ENCODE data around the gene BMERB1.
"Not testable (repeated sequence)": the region's sequence is repeated elsewhere in the genome, so short reads cannot be mapped to it uniquely, and the experiment has no call there.

DNA sequence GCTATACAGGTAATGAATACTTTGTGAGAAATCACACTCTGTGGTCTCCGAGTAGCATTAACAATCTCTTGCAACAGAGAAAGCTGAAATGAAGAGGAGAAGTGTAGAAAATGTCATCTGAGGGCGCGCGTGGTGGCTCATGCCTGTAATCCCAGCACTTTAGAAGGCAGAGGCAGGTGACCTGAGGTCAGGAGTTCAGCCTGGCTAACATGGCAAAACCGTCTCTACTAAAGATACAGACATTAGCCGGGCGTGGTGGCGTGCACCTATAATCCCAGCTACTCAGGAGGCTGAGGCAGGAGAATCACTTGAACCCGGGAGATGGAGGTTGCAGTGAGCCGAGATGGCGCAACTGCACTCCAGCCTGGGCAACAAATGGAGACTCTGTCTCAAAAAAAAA is 20.5 kb downstream of the BMERB1 start:
- TF ChIP-seq, protein P1, sequence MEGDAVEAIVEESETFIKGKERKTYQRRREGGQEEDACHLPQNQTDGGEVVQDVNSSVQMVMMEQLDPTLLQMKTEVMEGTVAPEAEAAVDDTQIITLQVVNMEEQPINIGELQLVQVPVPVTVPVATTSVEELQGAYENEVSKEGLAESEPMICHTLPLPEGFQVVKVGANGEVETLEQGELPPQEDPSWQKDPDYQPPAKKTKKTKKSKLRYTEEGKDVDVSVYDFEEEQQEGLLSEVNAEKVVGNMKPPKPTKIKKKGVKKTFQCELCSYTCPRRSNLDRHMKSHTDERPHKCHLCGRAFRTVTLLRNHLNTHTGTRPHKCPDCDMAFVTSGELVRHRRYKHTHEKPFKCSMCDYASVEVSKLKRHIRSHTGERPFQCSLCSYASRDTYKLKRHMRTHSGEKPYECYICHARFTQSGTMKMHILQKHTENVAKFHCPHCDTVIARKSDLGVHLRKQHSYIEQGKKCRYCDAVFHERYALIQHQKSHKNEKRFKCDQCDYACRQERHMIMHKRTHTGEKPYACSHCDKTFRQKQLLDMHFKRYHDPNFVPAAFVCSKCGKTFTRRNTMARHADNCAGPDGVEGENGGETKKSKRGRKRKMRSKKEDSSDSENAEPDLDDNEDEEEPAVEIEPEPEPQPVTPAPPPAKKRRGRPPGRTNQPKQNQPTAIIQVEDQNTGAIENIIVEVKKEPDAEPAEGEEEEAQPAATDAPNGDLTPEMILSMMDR (IDR thresholded peaks at IDR 0.05): not testable (repeated sequence)
- not testable (repeated sequence) for TF ChIP-seq CREB1 (CRISPR knock-in tag; IDR thresholded peaks at IDR 0.05); NR1H2 (CRISPR knock-in tag; IDR thresholded peaks at IDR 0.05); NFE2L1 (CRISPR knock-in tag; IDR thresholded peaks at IDR 0.05); JUN (CRISPR knock-in tag; IDR thresholded peaks at IDR 0.05); KAT7 (CRISPR knock-in tag; IDR thresholded peaks at IDR 0.05; ENCODE audit: borderline replicate concordance); OVOL2 (CRISPR knock-in tag; IDR thresholded peaks at IDR 0.05; ENCODE audit: borderline replicate concordance); SP1 (CRISPR knock-in tag; conservative IDR thresholded peaks at IDR 0.05); ZNF396 (CRISPR knock-in tag; IDR thresholded peaks at IDR 0.05; ENCODE audit: borderline replicate concordance)
- TF ChIP-seq, protein P2, sequence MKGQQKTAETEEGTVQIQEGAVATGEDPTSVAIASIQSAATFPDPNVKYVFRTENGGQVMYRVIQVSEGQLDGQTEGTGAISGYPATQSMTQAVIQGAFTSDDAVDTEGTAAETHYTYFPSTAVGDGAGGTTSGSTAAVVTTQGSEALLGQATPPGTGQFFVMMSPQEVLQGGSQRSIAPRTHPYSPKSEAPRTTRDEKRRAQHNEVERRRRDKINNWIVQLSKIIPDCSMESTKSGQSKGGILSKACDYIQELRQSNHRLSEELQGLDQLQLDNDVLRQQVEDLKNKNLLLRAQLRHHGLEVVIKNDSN (CRISPR knock-in tag; IDR thresholded peaks at IDR 0.05): not testable (repeated sequence)
- TF ChIP-seq, protein P3, sequence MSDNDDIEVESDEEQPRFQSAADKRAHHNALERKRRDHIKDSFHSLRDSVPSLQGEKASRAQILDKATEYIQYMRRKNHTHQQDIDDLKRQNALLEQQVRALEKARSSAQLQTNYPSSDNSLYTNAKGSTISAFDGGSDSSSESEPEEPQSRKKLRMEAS (CRISPR knock-in tag; IDR thresholded peaks at IDR 0.05): not testable (repeated sequence)
- TF ChIP-seq, protein P4, sequence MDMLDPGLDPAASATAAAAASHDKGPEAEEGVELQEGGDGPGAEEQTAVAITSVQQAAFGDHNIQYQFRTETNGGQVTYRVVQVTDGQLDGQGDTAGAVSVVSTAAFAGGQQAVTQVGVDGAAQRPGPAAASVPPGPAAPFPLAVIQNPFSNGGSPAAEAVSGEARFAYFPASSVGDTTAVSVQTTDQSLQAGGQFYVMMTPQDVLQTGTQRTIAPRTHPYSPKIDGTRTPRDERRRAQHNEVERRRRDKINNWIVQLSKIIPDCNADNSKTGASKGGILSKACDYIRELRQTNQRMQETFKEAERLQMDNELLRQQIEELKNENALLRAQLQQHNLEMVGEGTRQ (CRISPR knock-in tag; IDR thresholded peaks at IDR 0.05): not testable (repeated sequence)
- TF ChIP-seq, protein P5, sequence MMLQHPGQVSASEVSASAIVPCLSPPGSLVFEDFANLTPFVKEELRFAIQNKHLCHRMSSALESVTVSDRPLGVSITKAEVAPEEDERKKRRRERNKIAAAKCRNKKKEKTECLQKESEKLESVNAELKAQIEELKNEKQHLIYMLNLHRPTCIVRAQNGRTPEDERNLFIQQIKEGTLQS (CRISPR knock-in tag; conservative IDR thresholded peaks at IDR 0.05): not testable (repeated sequence)
- TF ChIP-seq, protein P6, sequence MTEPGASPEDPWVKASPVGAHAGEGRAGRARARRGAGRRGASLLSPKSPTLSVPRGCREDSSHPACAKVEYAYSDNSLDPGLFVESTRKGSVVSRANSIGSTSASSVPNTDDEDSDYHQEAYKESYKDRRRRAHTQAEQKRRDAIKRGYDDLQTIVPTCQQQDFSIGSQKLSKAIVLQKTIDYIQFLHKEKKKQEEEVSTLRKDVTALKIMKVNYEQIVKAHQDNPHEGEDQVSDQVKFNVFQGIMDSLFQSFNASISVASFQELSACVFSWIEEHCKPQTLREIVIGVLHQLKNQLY (CRISPR knock-in tag; IDR thresholded peaks at IDR 0.05): not testable (repeated sequence)
